GM19043 (cell line): ENCODE measurements around the gene PAH.

Source experiments
- ATAC-seq: cut with Tn5 transposase; IDR thresholded peaks from one replicate; pipeline ENCODE4 v1.9.1; 2021; ENCODE audit warnings: low read depth; ENCODE audit not compliant: unreplicated experiment

PAH gene

GRCh38 chr12:102950950-102951619 lies 34.0 kb upstream of the PAH start:
- ATAC-seq = no peak

- ATAC-seq = no peak
Measured at GRCh38 chr12:102950107-102950949, 33.3 kb upstream of the PAH start.

GRCh38 chr12:102948941-102949352 lies 31.9 kb upstream of the PAH start:
- no peak for ATAC-seq

- no peak for ATAC-seq
Measured at GRCh38 chr12:102946042-102946441, 29.0 kb upstream of the PAH start.

- ATAC-seq = no peak
Measured at GRCh38 chr12:102939670-102940222, 22.7 kb upstream of the PAH start.

GRCh38 chr12:102939059-102939458 lies 22.0 kb upstream of the PAH start:
- no peak for ATAC-seq

- no peak for ATAC-seq
Measured at GRCh38 chr12:102933168-102933567, 16.1 kb upstream of the PAH start.

GRCh38 chr12:102927220-102927619 lies 10.2 kb upstream of the PAH start:
- ATAC-seq = no peak

- no peak for ATAC-seq
Measured at GRCh38 chr12:102921240-102921639, 4.2 kb upstream of the PAH start.

GRCh38 chr12:102920271-102920670 lies 3.2 kb upstream of the PAH start:
- ATAC-seq = no peak

- no peak for ATAC-seq
Measured at GRCh38 chr12:102918840-102919239, 1.8 kb upstream of the PAH start.

GRCh38 chr12:102916252-102917025 lies 605 bp downstream of the PAH start:
- ATAC-seq = no peak

GRCh38 chr12:102913453-102914226 lies 3.4 kb downstream of the PAH start:
- ATAC-seq = no peak

GRCh38 chr12:102912258-102912657 lies 4.8 kb downstream of the PAH start:
- ATAC-seq = no peak

- no peak for ATAC-seq
Measured at GRCh38 chr12:102911320-102911719, 5.7 kb downstream of the PAH start.

- no peak for ATAC-seq
Measured at GRCh38 chr12:102910792-102911191, 6.3 kb downstream of the PAH start.

GRCh38 chr12:102910137-102910536 lies 6.9 kb downstream of the PAH start:
- ATAC-seq = no peak

- ATAC-seq = no peak
Measured at GRCh38 chr12:102907918-102908317, 9.1 kb downstream of the PAH start.

GRCh38 chr12:102905229-102905628 lies 11.8 kb downstream of the PAH start:
- no peak for ATAC-seq

GRCh38 chr12:102903337-102904007 lies 13.6 kb downstream of the PAH start:
- ATAC-seq = no peak
